Measurements from ENCODE around the gene PITPNC1.
"Not testable (repeated sequence)": the region's sequence is repeated elsewhere in the genome, so short reads cannot be mapped to it uniquely, and the experiment has no call there.

The PITPNC1 gene

DNA sequence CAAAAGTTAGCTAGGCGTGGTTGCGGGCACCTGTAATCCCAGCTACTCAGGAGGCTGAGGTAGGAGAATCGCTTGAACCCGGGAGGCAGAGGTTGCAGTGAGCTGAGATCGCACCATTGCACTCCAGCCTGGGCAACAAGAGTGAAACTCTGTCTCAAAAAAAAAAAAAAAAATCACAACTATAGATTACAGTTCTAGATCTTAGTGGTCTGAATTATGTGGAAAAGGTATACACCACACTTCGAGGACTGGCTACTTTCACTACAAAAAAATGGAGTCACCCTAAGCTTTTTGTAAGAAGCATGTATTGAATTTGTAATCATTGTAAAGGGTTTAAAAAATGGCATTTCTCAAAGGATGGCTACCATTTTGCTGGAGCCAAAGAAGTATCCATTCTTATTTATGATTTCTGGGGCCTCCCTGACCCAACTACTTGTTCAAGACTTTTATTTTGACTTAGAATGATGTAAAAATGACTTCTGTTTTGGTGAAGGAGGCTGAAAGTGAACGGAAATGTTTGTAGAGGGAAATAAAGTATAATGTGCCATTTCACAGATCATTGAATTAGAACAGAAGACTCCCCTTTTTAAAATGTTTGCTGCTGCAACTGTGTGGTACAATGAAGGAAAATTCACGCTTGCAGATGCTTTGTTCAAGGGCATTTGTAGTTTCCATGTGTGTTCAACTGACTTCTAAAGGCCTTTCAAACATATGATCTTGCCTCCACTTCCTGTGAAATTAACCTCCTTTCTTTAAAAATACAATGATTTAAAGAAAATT is 303.6 kb downstream of the PITPNC1 start:
- DNase-seq (ENCODE audit: low read depth in 2 of 2): no peak

DNA sequence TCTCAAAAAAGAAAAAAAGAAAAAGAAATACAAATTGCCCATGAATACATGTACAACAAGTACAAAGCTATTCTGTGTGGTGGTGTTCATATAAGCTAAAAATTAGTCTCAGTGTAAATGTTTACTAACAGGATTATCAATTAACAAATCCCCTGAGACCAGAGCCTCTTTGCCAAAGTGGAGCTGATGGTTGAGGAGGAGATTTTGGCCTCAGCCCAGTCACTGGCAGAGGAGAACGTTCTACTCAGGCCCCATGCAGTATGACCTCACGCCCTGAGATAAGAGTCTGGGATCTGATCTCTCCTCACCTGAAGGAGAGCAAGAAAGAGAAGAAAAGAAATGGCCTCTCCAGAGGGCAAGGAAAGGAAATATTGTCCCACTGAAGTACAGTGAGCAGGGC is 305.1 kb downstream of the PITPNC1 start:
- DNase-seq (ENCODE audit: low read depth in 2 of 2): no peak

DNA sequence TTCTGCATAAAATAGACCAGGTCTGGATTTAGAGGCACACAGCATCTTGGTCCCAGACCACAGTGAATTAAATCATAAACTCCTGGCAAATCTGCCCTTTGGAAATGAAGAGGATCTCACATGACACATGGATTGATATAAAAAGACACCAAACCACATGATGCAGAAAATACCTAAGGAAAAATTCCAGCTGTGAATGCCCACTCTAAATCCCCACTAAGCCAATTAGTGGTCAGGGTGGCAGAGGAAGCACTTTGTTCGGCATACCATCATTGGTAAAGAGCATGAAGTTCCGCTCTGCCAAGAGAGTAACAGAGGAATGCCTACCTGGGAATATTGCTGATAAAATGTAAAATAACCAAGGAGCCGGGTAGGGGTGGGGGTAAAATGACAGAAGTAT is 308.3 kb downstream of the PITPNC1 start:
- DNase-seq (ENCODE audit: low read depth in 2 of 2): no peak

- DNase-seq (ENCODE audit: low read depth in 2 of 2): no peak
Measured at GRCh38 chr17:67686241-67686640, 309.2 kb downstream of the PITPNC1 start.

DNA sequence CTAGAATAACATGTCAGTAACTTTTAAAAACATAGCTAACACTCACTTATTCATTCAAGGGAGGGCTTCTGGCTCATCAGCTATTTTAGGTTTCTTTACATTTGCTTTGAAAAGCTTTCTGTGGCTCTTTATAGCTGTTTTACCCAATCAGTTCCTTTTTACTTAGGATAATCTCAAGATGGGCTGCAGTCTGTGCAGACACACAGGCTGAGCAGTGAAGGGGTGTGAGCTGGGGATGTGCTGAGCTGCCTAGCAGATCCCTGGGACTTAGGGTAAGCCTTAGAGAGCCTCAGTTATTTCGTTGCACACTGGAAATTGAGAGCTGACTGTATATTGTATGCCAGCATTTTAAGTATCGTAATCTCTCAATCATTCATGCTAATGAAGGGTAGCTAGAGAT is 310.4 kb downstream of the PITPNC1 start:
- no peak for DNase-seq (ENCODE audit: low read depth in 2 of 2)

- peak in 1 of 2 donors; percentile 27 for DNase-seq (ENCODE audit: low read depth in 2 of 2)
Measured at GRCh38 chr17:67689534-67690177, 312.6 kb downstream of the PITPNC1 start.

DNA sequence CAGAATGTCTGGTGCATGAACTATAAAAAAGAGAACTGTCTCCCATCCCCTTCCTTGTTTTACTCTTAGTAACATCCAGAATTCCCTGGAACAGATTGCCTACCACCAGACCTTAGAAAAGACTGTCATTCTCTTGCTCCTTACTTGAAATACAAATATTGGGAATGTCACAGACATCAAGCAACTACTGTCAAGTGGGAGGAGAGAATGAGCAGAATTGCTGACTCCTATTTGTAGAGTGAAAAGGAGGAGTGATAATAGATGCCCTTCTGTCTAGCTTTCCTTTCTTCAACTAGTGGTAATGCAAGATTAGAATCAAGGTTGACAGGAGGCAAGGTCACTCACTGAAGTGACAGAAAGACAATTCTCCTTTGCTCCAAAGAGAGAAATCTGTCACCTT is 316.7 kb downstream of the PITPNC1 start:
- no peak for DNase-seq (ENCODE audit: low read depth in 2 of 2)

DNA sequence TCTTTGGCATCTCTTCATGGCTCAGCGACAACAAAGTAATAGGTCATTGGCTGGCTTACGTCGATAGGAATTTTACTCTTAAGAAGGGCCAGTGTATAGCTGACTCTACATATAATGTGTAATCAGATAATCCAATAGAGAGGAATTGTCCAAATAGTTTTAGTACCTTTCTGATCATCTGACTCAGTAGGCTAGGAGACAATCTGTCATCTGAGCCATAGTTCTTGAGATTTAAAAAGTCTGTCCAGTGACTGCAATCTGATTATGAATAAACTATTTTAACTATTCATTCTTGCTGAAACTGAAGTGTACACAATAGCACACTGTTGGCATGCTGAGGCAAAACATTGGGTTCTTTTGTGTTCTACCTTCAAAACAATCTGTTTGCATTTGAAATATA is 319.3 kb downstream of the PITPNC1 start:
- DNase-seq (ENCODE audit: low read depth in 2 of 2): no peak

DNA sequence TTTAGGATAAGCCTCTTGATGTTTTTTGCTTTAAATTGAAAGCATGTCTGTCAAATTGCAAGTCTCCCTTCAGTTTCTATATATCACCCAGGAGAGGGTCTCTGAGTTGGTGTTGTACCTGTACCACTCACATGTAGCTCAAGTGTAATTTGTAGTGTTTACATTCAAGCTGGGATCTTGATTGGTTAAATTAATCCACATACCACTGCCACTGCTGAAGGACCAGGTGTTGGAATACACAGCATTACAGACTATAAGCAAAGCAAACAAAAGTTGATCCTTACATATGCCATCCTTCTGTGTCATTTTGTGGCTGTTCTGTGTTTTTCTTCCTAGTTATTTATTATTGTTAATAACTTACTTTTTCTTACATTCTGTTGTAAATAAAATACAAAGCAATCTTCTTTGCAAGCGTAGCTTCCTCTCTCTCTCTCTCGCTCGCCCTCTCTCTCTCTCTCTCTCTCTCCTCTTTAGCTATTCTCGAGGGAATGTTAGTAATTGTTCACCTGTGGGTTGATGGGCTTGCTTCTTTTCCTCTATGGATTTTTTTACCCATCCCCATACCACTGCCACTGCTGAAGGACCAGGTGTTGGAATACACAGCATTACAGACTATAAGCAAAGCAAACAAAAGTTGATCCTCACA is 319.9 kb downstream of the PITPNC1 start:
- DNase-seq (ENCODE audit: low read depth in 2 of 2): no peak

GRCh38 chr17:67700037-67700724 is 323.1 kb downstream of the PITPNC1 start:
- no peak for DNase-seq (ENCODE audit: low read depth in 2 of 2)

DNA sequence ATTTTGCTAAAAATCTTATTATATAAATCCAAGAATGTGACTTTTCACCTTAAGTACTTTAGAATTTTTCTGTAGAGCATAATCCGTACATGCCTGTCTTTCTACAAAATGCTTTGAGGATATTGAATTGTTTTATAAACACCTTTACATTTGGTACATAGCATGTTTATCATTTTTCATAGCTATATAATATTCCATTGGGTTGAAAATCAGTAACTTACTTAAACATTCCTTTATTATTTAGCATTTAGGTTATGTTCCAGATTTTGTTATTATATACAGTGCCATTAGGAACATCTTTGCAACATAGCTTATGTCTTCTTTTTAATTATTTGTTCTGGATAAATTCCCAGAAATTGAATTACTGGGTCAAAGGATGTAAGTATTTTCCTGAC is 323.6 kb downstream of the PITPNC1 start:
- no peak for DNase-seq (ENCODE audit: low read depth in 2 of 2)

DNA sequence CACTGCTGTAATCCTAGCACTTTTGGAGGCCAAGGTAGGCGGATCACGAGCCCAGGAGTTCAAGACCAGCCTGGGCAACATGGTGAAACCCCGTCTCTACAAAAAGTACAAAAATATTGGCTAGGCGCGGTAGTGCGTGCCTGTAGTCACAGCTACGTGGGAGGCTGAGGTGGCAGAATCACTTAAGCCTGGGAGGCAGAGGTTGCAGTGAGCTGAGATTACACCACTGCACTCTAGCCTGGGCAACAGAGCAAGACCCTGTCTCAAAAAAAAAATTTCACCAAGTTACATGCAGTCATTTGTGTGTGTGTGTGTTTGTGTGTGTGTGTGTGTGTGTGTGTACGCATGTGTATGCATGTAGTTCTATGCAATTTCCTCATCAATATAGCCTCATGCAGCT is 325.8 kb downstream of the PITPNC1 start:
- DNase-seq (ENCODE audit: low read depth in 2 of 2): not testable (repeated sequence)

DNA sequence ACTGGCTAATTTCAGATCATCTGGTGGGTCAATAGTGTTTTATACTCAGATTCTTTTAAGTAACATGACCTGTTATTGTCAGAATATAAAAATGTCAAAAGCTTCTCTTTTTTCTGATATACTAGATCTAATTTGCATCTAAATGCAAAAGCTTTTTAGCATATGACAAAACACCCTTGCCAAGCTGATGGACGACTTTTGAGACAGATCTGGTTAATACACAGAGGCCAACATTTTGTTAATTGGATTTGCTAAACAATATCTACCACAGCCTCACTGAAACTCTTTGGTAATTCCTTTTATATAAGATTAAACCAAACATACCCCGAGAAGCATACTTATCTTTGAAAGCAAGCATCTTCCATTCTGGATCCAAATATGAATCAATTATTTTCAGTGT is 330.4 kb downstream of the PITPNC1 start:
- no peak for DNase-seq (ENCODE audit: low read depth in 2 of 2)

- DNase-seq (ENCODE audit: low read depth in 2 of 2): no peak
Measured at GRCh38 chr17:67708378-67708777, 331.3 kb downstream of the PITPNC1 start.

DNA sequence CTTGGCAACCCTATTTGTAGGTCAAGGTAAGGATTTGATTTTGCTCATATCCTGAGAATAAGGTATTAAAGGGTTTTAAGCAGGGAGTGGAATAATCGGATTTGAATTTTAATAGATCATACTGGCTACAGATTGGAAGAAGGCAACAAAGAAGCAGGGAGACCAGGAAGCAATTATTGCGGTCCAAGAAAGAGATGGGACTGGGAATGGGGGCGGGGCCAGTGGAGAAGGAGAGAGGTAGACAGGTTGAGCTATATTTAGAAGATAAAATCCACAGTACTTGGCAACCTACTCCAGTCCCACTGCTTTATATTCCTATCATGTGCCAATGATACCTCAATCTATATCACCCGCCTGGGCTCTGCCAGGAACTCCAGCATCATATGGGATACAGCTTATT is 334.8 kb downstream of the PITPNC1 start:
- DNase-seq (ENCODE audit: low read depth in 2 of 2): no peak

- no peak for DNase-seq (ENCODE audit: low read depth in 2 of 2)
Measured at GRCh38 chr17:67712375-67712774, 335.3 kb downstream of the PITPNC1 start.

GRCh38 chr17:67713169-67713568 is 336.1 kb downstream of the PITPNC1 start:
- no peak for DNase-seq (ENCODE audit: low read depth in 2 of 2)

- no peak for DNase-seq (ENCODE audit: low read depth in 2 of 2)
Measured at GRCh38 chr17:67716405-67716798, 339.3 kb downstream of the PITPNC1 start.

DNA sequence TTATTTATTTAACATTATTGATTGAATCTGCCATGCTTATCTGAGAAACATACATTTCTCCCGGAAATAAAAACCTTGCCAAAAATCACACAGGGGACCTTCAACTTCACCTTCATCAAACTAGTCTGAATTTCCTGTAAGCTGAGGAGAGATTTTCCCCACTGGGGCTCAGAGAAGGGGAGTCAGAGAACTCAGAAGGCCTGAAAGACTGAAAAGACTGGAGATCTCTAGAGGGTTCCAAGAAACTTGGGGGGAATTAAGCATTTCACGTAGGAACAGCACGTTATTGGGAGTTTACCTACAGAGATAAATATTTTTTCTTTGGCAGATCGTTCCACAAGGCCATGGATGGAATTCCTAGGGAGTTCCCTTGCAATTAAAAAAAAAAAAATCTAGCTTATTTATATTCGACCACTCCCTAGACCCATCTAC is 340.1 kb downstream of the PITPNC1 start:
- no peak for DNase-seq (ENCODE audit: low read depth in 2 of 2)

DNA sequence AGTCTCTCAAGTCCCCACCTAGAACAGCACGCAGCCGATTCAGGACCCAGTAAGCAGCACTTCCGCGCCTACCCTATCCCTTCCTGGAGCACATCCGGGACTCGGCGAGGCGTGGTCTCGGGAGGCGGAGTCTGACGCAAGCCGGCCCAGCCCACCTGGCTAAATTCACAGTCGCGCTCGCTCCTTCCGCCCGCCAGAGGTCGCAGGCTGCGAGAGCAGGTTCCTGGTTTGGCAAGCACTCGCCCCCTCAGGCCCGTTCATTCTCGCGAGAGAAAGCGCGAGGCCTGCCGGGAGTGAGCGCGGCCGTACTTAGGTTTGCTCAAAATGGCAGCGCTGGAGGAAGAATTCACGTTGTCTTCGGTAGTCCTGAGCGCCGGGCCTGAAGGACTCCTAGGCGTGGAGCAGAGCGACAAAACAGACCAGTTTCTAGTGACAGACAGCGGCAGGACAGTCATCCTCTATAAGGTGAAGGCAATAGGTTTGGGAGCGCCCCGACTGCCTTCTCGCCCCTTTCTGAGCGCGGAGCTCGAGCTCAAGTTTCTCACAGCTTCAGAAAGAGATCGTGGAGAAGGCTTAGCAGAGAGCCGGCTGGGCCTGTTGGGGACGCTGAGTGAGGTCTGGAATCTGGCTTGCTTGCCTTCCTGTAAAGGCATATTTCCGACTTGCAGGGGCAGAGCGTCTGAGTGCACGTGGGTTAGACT is 340.7 kb downstream of the PITPNC1 start, which contains the start of gene NOL11:
Gene NOL11 (plus strand): TSS at position 313 of the 701 bp plus-strand sequence. CDS start 12 bp downstream, at position 325.
- DNase-seq (ENCODE audit: low read depth in 2 of 2): peak; percentile 99

DNA sequence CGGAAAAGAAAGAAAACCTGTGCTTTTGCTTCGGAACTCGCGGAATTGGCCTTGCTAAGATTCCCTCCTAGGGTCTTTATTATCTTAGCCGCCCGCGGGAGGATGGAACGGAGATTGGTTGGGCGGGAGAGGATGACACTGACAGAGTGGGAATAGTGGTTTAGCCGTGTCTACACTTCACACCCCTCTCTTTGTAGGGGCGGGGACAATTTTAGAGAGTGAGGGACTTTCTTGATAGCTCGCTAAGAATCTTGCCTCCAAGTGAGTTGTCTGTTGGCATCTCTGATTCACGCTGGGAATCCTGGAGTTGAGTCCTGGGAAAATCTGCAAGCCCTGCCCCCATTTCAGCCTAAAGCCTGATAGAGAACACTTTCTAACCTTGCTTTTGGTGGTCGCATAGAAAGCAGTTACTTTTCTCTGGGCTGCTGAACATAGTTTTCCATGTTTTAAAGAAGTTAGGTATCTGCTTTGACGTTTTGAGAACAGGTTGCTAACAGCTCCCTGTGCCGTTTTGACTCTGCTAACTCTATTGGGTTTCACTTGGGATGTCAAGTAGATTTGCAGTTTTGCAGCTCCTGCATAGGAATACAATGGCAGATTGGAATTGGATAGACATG is 341.4 kb downstream of the PITPNC1 start:
- peak; percentile 11 to 22 for DNase-seq (ENCODE audit: low read depth in 2 of 2)

All from stimulated activated CD4-positive, alpha-beta T cell treated with anti-CD3 and anti-CD28 coated beads, Interleukin-15, amount 100 ng/mL, for 48 hours (primary cell).